GM13976 (cell line): ENCODE results near the gene ARL4A.
"Not testable (repeated sequence)": the region's sequence is repeated elsewhere in the genome, so short reads cannot be mapped to it uniquely, and the experiment has no call there.

Experiments used
- DNase-seq: peaks from one replicate; pipeline ENCODE4 v3.0.0; 2012; ENCODE audit warnings: low spot score
- CTCF ChIP-seq: IDR thresholded peaks from 2 replicates; pipeline ENCODE4 v1.5.1; 2012; ENCODE audit warnings: borderline replicate concordance, mild to moderate bottlenecking; ENCODE audit not compliant: insufficient read depth; ENCODE audit errors: extremely low read depth, missing control alignments, control extremely low read depth
- in situ Hi-C: fragments of 300-500 bp; cut with MboI; formaldehyde crosslinking; loops from one replicate; pipeline ENCODE4 v1.12.0; 2022; ENCODE audit warnings: low sequenced_read_pairs, mixed read lengths, inconsistent platforms; ENCODE audit not compliant: unreplicated experiment

Gene ARL4A

DNA sequence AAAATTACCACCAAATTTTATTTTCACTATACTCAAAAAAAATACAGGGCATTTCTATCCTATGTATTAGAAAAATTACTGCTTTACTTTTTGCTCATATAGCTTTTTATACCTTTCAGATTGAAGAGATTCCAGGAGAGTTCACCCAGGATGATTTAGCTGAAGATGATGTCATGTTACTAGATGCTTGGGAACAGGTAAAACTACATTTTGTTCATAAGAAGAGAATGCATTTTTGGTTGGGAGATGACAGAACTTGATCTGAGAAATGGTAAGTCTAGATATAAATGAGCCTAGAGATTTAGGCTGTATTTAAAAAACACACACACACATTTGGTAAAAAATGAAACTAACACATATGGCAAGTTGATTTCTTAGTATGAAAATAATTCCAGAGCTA lies 38.1 kb upstream of the ARL4A start:
- in situ Hi-C loops = loop anchor here (25.0 kb wide), 1 partner anchor 613 kb away; no protein-coding TSS in a partner anchor
- no peak for DNase-seq

DNA sequence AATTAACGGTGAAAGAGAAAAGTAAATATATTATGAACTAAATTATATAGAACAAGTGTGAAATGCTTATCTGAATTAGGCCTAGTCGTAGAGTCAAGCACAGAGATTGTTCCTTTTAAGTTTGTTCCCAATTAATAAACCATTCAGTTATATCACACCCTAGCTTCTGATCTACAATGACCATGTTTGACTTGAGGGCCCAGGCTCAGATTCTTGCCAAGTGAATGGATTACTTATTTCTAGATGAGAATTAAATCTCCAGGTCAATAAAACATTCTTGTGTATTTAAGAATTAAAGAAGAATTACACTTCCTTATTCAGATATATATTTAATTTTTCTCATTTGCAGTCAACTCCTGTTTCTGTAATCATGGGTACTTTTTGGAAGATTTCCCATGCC lies 37.4 kb upstream of the ARL4A start:
- in situ Hi-C loops = no loop called here
- TF ChIP-seq CTCF = no peak
- DNase-seq = no peak

More for the DNA sequence above, 38.1 kb upstream of the ARL4A start:
- TF ChIP-seq CTCF = no peak

DNA sequence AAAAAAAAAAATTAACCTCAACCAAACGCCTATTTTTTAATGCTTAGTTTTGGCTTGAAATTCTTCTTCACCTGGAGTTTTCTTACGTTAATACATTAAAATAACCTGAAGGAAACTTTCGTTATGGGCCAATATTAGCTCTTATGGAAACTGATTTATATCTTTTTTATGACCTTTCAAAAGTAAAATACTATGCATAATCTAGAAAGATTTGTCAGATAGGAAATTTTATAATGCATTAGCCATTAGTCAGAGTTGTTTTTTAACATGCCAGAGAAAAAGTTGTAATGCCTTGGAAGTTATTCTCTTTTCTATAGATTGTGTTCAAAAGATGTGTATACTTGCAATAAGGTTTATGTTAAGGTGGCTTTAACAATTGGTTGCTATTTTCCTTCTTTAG lies 34.3 kb upstream of the ARL4A start:
- in situ Hi-C loops = no loop called here
- TF ChIP-seq CTCF = no peak
- no peak for DNase-seq

- DNase-seq = no peak
- no peak for TF ChIP-seq CTCF
- in situ Hi-C loops = no loop called here
These were observed 33.9 kb upstream of the ARL4A start for GRCh38 chr7:12653518-12653917.

- no peak for DNase-seq
- in situ Hi-C loops = no loop called here
- no peak for TF ChIP-seq CTCF
These were observed 32.3 kb upstream of the ARL4A start for GRCh38 chr7:12655161-12655560.

DNA sequence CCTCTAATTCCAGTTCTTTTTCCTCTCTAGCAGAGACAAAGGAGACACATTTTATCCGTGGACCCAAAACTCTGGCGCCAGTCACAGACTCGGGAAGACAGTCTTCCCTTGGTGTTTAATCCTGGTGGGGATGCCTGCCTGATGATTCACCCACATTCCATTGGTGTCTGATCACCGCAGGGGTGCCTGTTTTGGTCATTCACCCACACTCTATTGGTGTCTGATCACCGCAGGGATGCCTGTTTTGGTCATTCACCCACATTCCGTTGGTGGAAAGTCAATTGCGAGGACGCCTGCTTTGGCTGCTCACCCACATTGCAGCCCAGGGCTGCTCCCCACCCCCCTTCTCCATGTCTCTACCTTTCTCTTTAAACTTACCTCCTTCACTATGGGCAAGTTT lies 27.0 kb upstream of the ARL4A start:
- in situ Hi-C loops, DNase-seq: not testable (repeated sequence)

DNA sequence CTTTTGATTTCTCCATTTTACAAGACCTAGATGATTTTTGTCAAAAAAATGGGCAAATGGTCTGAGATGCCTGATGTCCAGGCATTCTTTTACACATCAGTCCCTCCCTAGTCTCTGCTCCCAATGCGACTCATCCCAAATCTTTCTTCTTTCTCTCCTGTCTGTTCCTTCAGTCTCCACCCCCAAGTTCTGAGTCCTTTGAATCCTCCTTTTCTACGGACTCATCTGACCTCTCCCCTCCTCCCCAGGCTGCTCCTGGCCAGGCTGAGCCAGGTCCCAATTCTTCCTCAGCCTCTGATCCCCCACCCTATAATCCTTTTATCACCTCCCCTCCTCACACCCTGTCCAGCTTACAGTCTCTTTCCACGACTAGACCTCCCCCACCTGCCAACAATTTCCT lies 26.4 kb upstream of the ARL4A start:
- in situ Hi-C loops, DNase-seq: not testable (repeated sequence)

- in situ Hi-C loops = no loop called here
- no peak for DNase-seq
- no peak for TF ChIP-seq CTCF
These were observed 25.9 kb upstream of the ARL4A start for GRCh38 chr7:12661581-12661980.
